GM18909 (cell line): ENCODE data around the gene HIBCH.
"Not testable (repeated sequence)": the region's sequence is repeated elsewhere in the genome, so short reads cannot be mapped to it uniquely, and the experiment has no call there.

Experiments used
- ATAC-seq: cut with Tn5 transposase; IDR thresholded peaks from one replicate; pipeline ENCODE4 v1.9.1; 2021; ENCODE audit warnings: mild to moderate bottlenecking; ENCODE audit not compliant: unreplicated experiment, poor library complexity

HIBCH gene

GRCh38 chr2:190343536-190344275 lies 24.1 kb upstream of the HIBCH start, which contains the start of gene INPP1:
INPP1 (plus strand) TSS chr2:190343589; CDS start chr2:190360103, 16,514 bp downstream.
- peak; percentile 66 for ATAC-seq

GRCh38 chr2:190343089-190343535 lies 23.5 kb upstream of the HIBCH start:
- peak; percentile 44 for ATAC-seq

- no peak for ATAC-seq
These were observed 23.0 kb upstream of the HIBCH start for GRCh38 chr2:190342611-190343010.

- no peak for ATAC-seq
These were observed 20.7 kb upstream of the HIBCH start for GRCh38 chr2:190340369-190340768.

- ATAC-seq, result no peak
These were observed 19.8 kb upstream of the HIBCH start for GRCh38 chr2:190339394-190339793.

GRCh38 chr2:190338453-190338852 lies 18.8 kb upstream of the HIBCH start:
- no peak for ATAC-seq

GRCh38 chr2:190336420-190336819 lies 16.8 kb upstream of the HIBCH start:
- no peak for ATAC-seq

- ATAC-seq, result not testable (repeated sequence)
These were observed 16.0 kb upstream of the HIBCH start for GRCh38 chr2:190335584-190335983.

- no peak for ATAC-seq
These were observed 15.6 kb upstream of the HIBCH start for GRCh38 chr2:190335225-190335559.

- no peak for ATAC-seq
These were observed 15.0 kb upstream of the HIBCH start for GRCh38 chr2:190334479-190335224.

- no peak for ATAC-seq
These were observed 14.3 kb upstream of the HIBCH start for GRCh38 chr2:190333928-190334327.

GRCh38 chr2:190333395-190333794 lies 13.8 kb upstream of the HIBCH start:
- no peak for ATAC-seq

GRCh38 chr2:190328573-190329147 lies 9.0 kb upstream of the HIBCH start:
- ATAC-seq, result no peak

GRCh38 chr2:190327867-190328572 lies 8.4 kb upstream of the HIBCH start:
- ATAC-seq, result no peak

- no peak for ATAC-seq
These were observed 6.0 kb upstream of the HIBCH start for GRCh38 chr2:190325588-190325987.

GRCh38 chr2:190323406-190323805 lies 3.8 kb upstream of the HIBCH start:
- ATAC-seq, result no peak

- ATAC-seq, result no peak
These were observed 1.1 kb upstream of the HIBCH start for GRCh38 chr2:190320696-190321095.

GRCh38 chr2:190318931-190319554 lies 583 bp downstream of the HIBCH start:
- peak; percentile 36 for ATAC-seq

GRCh38 chr2:190318514-190318913 lies 1.1 kb downstream of the HIBCH start:
- ATAC-seq, result no peak

- no peak for ATAC-seq
These were observed 4.4 kb downstream of the HIBCH start for GRCh38 chr2:190315273-190315672.
